ENCODE results near the gene ADNP.
"Not testable (repeated sequence)": the region's sequence is repeated elsewhere in the genome, so short reads cannot be mapped to it uniquely, and the experiment has no call there.

ADNP gene

DNA sequence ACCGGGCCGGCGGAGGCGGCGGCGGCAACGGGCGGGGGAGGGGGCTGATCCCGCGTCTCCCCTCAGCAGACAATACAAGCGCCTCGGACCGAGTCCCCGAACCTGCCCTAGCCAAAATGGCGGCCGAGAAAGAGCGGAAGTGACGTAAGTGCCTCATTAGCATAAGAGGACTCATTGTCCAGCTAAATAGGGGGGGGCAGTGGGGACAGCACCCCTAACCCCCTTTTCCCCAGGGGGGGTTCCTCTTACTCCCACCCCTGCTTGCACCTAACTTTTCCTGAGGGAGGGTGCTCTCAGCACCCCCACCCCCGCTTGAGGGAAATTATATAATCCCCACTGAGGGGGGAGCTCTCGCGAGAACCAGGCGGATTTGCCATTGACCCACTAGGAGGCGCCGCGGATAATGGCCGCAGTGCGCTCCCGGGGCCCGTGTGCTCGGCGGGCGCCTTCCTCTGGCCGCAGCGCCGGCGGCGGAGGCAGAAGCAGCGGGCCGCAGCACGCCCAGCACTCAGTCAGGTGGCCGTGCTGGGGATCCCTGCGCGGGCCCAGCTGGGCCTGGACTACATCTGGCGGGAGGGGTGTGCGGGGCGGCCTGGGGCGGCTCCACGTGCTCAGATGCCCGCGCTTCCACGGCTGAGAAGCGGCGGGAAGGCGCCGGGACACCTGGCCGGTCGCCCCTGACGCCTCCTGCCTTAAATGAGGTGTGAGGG, at the start of gene ADNP:
Gene ADNP, minus strand, starts transcription at position 132 of the 710 bp plus-strand sequence. CDS start 27,441 bp downstream, outside the sequence.
- DNase-seq, result peak; percentile 47 to 97 (median 92)

DNA sequence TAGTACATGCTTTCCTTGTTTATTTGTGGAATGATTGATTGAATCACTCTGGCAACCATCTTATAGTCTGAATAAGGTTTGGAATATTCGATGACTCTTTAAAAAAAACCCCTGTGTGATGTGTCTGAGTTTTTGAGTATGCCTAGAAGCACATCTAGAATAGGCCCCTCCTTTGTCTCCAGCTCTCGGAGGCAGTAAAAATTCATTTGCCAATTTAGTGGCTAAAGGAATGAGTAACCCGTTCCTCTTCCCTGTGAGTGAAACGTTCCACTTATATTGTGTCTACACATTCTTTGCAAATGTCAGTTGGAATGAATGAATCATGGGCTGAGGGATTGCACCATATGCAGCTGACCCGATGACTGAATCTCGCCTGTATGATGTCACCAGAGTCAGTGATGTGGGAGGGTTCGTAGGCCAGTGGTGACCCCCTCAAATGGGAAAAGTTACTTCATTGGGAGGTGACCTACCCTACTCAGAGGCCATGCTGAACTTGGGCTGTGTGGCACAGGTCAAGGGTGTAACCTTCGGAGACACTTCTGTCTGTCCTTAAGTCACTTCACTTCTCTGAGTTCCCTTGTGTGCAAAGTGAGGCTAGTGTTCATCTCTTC, 48.9 kb upstream of the ADNP start:
- no peak for DNase-seq

GRCh38 chr20:50978533-50978932, 47.3 kb upstream of the ADNP start:
- DNase-seq, result not testable (repeated sequence)

GRCh38 chr20:50977066-50978021, 46.1 kb upstream of the ADNP start:
- no peak for DNase-seq

DNA sequence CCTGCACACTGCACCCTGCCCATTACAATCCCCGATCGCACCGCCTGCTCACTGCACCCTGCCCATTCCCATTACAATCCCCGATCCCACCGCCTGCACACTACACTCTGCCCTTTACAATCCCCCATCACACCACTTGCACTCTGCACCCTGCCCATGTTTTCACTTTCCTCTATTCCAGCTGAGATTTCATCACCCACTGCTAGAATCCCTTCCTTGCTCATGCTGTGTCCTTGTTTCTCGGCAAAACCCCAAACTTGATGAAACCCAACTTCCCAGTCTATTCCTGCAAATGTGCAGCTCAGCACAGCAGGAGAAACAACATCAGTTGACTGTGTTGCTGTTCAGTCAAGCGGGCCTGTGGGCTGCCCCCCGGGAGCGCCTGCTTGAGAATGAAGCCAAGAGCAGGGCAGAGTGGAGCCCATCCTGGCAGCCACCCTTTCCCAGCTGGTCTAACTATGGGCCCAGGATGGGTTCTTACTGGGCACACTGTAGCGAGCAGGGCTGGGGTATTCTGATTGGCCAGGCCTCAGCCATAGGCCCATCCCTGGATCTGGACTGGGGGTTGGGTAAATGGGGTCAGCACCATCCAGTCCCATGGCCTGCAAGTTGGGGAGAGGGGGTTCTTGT, 44.6 kb upstream of the ADNP start:
- no peak for DNase-seq

- no peak for DNase-seq
Observed at GRCh38 chr20:50969912-50970311, 38.7 kb upstream of the ADNP start.

DNA sequence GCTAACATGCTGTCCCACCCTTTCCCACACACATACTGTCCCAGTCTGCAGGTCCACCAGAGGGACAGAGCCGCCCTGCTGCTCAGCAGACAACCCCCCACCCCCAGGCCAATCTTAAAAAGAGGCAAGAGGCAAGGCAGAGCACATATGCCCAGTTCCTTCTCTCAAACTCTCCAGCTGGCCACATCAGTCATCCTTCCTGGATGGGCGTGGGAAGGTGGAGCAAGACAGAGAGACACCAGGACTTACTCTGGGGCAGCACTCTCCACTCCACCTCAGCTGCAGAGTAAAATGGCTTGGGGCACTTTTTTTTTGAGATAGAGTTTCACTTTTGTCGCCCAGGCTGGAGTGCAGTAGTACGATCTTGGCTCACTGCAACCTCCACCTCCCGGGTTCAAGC, 38.2 kb upstream of the ADNP start:
- no peak for DNase-seq

DNA sequence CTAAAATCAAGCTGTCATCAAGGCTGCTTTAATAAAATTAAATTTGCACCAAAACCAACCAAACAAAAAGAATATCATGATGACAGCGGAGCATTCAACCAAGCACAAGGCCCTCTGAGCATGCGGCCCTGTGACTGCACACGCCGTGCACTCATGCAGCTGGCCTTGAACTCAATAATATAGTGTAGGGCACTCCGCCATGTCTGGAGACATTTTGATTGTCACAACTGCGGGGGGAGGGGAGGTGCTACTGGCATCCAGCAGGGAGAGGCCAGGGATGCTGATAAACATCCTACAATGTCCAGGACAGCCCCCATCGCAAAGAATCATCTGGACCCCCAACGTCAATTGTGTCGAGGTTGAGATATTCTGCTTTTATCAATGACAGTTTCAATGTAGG, 37.1 kb upstream of the ADNP start:
- DNase-seq, result no peak

DNA sequence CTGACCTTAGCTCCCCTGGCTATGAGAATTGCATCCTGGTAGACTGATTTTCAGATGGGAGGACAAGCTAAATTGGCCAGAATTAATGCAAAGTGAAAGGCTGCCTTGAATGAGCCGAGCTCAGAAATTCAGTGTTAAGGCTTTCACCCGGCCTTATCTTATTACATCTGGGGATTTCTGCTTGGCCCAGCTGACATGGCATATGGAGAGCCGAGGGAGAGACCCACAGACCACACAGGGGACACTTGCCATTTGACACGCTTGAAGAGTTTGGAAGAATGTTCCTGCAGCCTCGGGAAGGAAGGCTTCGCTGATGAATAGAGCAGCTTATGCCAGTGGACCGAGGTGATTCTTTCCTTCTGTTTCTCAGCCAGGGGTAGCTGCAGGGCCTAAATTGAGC, 36.3 kb upstream of the ADNP start:
- DNase-seq, result no peak

DNA sequence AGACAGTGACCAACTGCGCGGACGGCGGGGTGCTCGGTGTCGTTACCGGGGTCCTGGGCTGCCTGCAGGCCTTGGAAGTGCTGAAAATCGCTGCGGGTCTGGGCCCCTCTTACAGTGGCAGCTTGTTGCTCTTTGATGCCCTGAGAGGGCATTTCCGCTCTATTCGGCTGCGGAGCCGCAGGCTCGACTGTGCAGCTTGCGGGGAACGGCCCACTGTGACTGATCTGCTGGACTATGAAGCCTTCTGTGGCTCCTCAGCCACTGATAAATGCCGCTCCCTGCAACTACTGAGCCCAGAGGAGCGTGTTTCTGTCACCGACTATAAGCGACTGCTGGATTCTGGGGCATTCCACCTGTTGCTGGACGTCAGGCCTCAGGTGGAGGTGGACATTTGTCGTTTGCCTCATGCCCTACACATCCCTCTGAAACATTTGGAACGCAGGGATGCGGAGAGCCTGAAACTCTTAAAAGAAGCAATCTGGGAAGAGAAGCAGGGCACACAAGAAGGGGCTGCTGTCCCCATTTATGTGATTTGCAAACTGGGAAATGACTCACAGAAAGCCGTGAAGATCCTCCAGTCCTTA, 28.4 kb upstream of the ADNP start:
- DNase-seq, result no peak

DNA sequence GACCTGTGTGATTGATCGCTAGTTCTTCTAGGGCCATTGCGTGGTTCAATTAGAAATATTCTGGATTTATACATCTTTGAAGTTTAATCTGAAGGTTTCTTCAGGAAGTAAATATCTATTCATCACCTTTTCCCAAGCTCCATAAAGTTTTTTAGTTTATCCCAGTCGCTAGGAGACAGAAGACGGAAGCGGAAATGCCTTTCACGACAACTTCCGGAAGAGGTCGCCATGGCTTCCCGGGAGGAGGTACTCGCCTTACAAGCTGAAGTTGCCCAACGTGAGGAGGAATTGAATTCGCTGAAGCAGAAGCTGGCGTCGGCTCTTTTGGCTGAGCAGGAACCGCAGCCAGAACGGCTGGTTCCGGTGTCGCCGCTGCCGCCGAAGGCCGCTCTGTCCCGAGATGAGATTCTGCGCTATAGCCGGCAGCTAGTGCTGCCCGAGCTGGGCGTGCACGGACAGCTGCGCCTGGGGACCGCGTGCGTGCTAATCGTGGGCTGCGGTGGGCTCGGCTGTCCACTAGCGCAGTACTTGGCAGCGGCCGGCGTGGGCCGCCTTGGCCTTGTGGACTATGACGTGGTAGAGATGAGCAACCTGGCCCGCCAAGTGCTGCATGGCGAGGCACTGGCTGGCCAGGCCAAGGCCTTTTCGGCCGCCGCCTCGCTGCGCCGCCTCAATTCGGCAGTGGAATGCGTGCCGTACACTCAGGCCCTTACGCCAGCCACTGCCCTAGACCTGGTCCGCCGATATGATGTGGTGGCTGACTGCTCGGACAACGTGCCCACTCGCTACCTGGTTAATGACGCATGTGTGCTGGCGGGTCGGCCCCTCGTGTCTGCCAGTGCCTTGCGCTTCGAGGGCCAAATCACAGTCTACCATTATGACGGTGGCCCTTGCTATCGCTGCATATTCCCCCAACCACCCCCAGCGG, 27.6 kb upstream of the ADNP start, which contains the start of gene MOCS3:
Gene MOCS3, plus strand, starts transcription at position 204 of the 928 bp plus-strand sequence. Its CDS starts 25 bp downstream, at position 229.
- DNase-seq, result peak in 13 of 14 donors; percentile 22 to 97 (median 88)

DNA sequence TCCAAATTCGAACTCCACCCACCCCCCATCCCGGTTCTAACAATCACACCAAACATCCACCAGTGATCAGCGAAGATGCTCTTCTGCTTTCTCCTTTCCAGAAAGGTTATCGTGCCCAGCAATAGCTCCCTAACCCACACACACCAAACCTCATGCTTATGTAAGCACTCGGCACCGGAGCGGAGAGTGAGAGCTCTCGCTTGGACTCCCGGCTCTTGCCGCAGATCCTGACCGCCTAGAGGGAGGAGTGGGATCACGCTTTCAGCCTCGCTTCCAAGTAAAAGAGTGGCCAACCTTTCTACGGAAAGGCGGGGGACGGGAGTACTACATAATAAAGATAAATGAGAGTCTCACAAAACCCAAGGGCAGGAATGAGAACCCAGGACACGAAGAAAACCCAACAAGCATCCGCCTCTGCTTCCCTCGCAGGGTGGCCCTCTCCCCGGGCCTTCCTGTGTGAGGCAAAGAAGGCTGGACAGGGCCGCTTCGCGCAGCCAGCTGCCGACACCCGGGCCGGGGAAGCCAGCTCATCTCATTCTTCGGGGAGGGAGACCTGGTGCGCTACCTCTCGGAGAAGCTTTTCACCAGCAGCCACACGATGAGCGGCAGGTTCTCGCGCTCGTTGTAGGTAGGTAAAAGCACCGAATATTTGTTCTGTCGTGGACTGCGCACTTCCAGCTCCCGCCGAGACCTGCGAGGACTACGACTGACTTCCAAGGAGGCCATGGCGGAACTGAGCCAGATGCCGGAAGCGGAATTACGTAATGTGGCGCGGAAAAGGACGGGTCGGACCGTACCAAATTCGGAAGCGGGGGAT, 26.8 kb upstream of the ADNP start, which contains the start of gene DPM1:
Gene DPM1, minus strand, starts transcription at position 735 of the 817 bp plus-strand sequence. Its CDS starts 9 bp downstream, at position 726.
- peak; percentile 29 to 97 (median 88) for DNase-seq

DNA sequence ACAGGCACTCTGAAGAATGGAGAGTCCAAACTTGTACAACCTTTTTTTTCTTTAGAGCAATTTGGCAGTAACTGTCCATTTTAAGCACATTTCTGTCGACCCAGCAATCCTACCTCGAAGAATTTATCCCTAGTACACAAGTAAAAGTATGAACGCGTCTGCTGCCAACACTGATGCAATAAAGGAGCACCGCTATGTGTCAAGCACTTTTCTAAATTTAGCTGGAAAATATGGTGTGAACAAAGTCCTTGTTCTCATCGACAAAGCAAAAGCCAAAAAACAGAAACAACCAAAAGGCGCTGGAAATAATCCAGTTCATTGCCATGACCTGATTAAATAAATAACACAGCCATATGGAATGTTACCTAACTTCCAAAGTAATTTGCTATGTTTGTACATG, 26.0 kb upstream of the ADNP start:
- DNase-seq, result no peak

DNA sequence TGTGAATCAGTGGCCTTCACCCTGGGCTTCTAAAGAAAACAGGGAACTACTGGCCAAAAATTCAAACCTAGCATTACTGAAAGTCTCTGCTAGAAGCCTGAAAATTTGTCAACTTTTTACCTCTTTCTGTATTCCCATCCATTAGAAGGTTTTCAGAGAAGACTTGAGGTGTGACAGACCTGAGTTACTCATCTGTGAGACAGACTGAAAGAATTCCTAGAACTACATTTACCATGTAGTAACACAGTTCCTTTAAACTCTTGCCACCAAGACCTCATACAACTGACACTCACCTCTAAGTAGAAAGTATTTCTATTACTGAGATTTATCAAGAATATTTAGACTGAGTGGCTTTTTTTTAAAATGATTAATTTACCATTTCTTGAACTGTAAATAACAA, 22.6 kb upstream of the ADNP start:
- DNase-seq, result no peak

GRCh38 chr20:50953196-50953595, 22.0 kb upstream of the ADNP start:
- DNase-seq, result no peak

- DNase-seq, result no peak
Observed at GRCh38 chr20:50948132-50948785, 17.0 kb upstream of the ADNP start.

GRCh38 chr20:50943069-50943468, 11.8 kb upstream of the ADNP start:
- no peak for DNase-seq

GRCh38 chr20:50933589-50933988, 2.4 kb upstream of the ADNP start:
- DNase-seq, result no peak

GRCh38 chr20:50932691-50933280, 1.5 kb upstream of the ADNP start:
- DNase-seq, result no peak

Measured in C1 segment of cervical spinal cord (tissue), 14 donors.